Hepatocyte (in vitro differentiated cells): ENCODE results near the gene MAPRE2.

Experiments used
- EZH2 ChIP-seq: fragments of 200-600 bp; sonication (generic); IDR thresholded peaks from 2 replicates; pipeline ENCODE4 v1.6.1; 2016; ENCODE audit warnings: antibody characterized with exemption, mild to moderate bottlenecking, borderline replicate concordance
- EZH2phosphoT487 ChIP-seq: fragments of 200-600 bp; sonication (generic); IDR thresholded peaks from one replicate; pipeline ENCODE4 v1.6.1; 2018; ENCODE audit warnings: antibody characterized with exemption, mild to moderate bottlenecking, low read depth, moderate library complexity; ENCODE audit not compliant: unreplicated experiment, severe bottlenecking
- TF ChIP-seq, protein P1 (sequence below): fragments of 200-600 bp; sonication (generic); IDR thresholded peaks from 2 replicates; pipeline ENCODE4 v1.5.1; 2016; ENCODE audit warnings: antibody characterized with exemption, mild to moderate bottlenecking; ENCODE audit not compliant: poor library complexity

DNA sequence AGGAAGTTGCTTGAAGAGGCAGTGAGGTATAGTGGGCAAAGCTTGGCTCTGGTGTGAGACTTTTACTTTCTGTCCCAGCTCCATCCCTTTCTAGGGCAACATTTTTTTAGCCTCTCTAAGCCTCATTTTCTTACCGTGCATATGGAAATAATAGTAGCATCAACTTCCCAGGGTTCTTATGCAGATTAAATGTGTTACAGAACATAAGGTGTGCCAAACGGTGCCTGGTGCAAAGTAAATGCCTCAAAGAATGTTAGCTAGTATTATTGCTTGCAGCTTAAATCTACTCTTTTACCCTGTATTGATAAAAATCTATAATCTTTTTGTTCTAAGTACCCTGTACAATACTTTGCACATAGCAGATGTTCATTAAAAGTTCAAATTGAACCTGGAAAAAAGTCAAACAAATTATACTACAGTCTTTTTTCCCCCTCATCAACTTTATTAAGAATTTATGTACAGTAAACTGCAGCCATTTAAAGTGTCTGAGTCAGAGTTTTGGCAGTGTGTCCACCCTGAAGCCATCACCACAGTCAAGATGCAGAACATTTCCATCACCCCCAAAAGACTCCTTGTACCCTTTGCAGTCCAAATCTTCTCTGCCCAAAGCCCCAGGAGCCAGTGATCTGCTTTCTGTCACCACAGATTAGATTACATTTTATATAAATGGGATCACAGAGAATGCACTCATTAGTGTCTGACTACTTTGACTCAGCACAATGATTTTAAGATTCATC, 10.6 kb downstream of the MAPRE2 start:
- TF ChIP-seq, protein P1, sequence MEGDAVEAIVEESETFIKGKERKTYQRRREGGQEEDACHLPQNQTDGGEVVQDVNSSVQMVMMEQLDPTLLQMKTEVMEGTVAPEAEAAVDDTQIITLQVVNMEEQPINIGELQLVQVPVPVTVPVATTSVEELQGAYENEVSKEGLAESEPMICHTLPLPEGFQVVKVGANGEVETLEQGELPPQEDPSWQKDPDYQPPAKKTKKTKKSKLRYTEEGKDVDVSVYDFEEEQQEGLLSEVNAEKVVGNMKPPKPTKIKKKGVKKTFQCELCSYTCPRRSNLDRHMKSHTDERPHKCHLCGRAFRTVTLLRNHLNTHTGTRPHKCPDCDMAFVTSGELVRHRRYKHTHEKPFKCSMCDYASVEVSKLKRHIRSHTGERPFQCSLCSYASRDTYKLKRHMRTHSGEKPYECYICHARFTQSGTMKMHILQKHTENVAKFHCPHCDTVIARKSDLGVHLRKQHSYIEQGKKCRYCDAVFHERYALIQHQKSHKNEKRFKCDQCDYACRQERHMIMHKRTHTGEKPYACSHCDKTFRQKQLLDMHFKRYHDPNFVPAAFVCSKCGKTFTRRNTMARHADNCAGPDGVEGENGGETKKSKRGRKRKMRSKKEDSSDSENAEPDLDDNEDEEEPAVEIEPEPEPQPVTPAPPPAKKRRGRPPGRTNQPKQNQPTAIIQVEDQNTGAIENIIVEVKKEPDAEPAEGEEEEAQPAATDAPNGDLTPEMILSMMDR: no peak
- TF ChIP-seq EZH2 (no peak), EZH2phosphoT487 (no peak)
